Activated CD8-positive, alpha-beta T cell treated with anti-CD3 and anti-CD28 coated beads for 36 hours (primary cell): ENCODE results near the gene TIMM23. TPM values are rescaled to one million over a fixed set of nuclear protein-coding genes. Genes with fewer than 3 reads are reported as not detected.
"Not testable (repeated sequence)": the region's sequence is repeated elsewhere in the genome, so short reads cannot be mapped to it uniquely, and the experiment has no call there.

Experiments used
- ATAC-seq: fragments of 200-7000 bp; cut with Tn5 transposase; one replicate; pipeline ENCODE4 v1.10.0; 2021; ENCODE audit warnings: mild to moderate bottlenecking, moderate library complexity
- CTCF ChIA-PET: fragments of 350-600 bp; sonication (Branson Sonifier 250); formaldehyde crosslinking; loops from one replicate; lab custom pipeline; 2021; ENCODE audit warnings: antibody characterized with exemption; lab: Charles Lee
- POLR2A ChIA-PET: fragments of 350-600 bp; sonication (Branson Sonifier 250); formaldehyde crosslinking; loops from one replicate; lab custom pipeline; 2021; ENCODE audit warnings: antibody characterized with exemption; lab: Charles Lee
- DNase-seq: peaks from one replicate; pipeline ENCODE4 v3.0.0-alpha.2; 2020
- H3K27ac Mint-ChIP-seq: one replicate; pipeline ENCODE4 v1.8.0; 2021; ENCODE audit warnings: mild to moderate bottlenecking, mixed read lengths
- H3K27me3 Mint-ChIP-seq: one replicate; pipeline ENCODE4 v1.8.0; 2021; ENCODE audit warnings: mixed read lengths
- H3K36me3 Mint-ChIP-seq: one replicate; pipeline ENCODE4 v1.8.0; 2021; ENCODE audit warnings: low read depth, mixed read lengths
- H3K4me1 Mint-ChIP-seq: one replicate; pipeline ENCODE4 v1.8.0; 2021; ENCODE audit warnings: low read depth, mixed read lengths
- H3K4me3 Mint-ChIP-seq: one replicate; pipeline ENCODE4 v1.8.0; 2021; ENCODE audit warnings: mild to moderate bottlenecking, moderate library complexity, mixed read lengths
- H3K9me3 Mint-ChIP-seq: one replicate; pipeline ENCODE4 v1.8.0; 2021; ENCODE audit warnings: mixed read lengths
- intact Hi-C: fragments of 100-400 bp; cut with micrococcal nuclease; formaldehyde crosslinking; loops from one replicate; pipeline ENCODE4 v1.10.0; 2022
- total RNA-seq, 2 experiments: library from RNA; stranded (reverse); gene quantifications; one replicate each; pipeline ENCODE4 v1.2.3, GENCODE V29; 2021
- TF ChIP-seq, protein P1 (sequence below): fragments of 200-600 bp; IDR thresholded peaks from one replicate; pipeline ENCODE4 v1.8.0; 2022; ENCODE audit warnings: antibody characterized with exemption, mild to moderate bottlenecking

The TIMM23 gene
- total RNA-seq, 2 experiments from 2014 or later: 70.7 to 76.2 TPM

DNA sequence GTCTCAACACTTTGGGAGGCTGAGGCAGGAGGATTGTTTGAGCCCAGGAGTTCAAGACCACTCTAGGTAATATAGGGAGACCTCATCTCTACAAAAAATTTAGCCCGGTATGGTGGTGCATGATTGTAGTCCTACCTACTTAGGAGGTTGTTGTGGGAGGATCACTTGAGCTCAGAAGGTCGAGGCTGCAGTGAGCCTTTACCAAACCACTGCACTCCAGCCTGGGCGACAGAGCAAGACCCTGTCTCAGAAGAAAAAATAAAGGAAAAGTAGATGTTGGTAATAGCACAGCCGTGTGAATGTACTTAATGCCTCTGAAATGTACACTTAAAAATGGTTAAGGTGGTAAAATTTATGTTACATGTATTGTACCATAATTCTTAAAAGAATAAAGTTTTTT is 25.3 kb downstream of the TIMM23 start:
- ChIA-PET POLR2A (no interaction called here), CTCF (no interaction called here)
- Mint-ChIP-seq H3K36me3 (peaks cover 49% of the 10 kb centered on the region), H3K9me3 (peaks cover 3% of the 10 kb centered on the region), H3K27me3 (no peaks in the 10 kb centered on the region), H3K27ac (peak overlapping the region; percentile 50), H3K4me3 (no peak overlapping the region), H3K4me1 (no peaks in the 10 kb centered on the region)
- TF ChIP-seq, protein P1, sequence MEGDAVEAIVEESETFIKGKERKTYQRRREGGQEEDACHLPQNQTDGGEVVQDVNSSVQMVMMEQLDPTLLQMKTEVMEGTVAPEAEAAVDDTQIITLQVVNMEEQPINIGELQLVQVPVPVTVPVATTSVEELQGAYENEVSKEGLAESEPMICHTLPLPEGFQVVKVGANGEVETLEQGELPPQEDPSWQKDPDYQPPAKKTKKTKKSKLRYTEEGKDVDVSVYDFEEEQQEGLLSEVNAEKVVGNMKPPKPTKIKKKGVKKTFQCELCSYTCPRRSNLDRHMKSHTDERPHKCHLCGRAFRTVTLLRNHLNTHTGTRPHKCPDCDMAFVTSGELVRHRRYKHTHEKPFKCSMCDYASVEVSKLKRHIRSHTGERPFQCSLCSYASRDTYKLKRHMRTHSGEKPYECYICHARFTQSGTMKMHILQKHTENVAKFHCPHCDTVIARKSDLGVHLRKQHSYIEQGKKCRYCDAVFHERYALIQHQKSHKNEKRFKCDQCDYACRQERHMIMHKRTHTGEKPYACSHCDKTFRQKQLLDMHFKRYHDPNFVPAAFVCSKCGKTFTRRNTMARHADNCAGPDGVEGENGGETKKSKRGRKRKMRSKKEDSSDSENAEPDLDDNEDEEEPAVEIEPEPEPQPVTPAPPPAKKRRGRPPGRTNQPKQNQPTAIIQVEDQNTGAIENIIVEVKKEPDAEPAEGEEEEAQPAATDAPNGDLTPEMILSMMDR: no peak
- ATAC-seq (no peak), DNase-seq (no peak)
- intact Hi-C loops: no loop called here

DNA sequence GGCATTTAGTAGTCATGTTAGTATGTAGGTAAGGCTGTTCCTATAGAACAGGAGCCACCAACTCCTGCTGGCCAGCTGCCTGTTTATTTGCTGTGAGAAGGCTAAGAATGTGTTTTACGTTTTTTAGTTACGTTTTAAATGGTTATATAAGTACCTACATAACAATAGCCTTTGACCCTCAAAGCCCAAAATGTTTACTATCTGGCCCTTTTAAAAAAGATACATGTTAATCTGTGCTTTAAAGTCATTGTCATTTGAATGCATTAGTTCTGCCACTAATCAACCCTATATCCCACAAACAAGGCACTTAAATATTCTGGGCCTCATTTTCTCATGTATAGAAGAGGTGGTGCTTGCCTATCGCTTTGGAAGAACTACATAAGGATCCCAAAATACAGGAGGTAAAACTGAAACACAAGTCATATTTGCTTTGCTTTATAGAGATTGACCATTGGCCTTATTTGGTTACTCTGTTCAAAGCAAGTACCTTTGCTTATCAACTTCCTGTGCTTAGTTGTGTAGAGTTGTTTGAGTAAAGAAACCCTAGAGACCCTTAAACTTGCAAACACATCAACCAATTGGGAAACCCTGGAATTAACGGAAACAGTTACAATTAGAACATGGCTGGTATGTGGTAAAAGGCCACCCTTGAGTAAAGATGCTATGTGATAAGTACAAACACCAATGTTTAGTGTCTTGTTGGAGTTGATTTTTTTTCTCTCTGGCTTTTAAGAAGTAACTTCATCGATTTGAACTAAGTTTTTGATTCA is 25.9 kb downstream of the TIMM23 start:
- POLR2A ChIA-PET: no interaction called here
- Mint-ChIP-seq H3K4me3 (no peak overlapping the region), H3K9me3 (peaks cover 3% of the 10 kb centered on the region), H3K4me1 (no peaks in the 10 kb centered on the region), H3K27ac (peak overlapping the region; percentile 70), H3K27me3 (no peaks in the 10 kb centered on the region), H3K36me3 (peaks cover 48% of the 10 kb centered on the region)
- DNase-seq (no peak), ATAC-seq (no peak)
- CTCF ChIA-PET: no interaction called here
- TF ChIP-seq, protein P1: no peak
- intact Hi-C loops: no loop called here

DNA sequence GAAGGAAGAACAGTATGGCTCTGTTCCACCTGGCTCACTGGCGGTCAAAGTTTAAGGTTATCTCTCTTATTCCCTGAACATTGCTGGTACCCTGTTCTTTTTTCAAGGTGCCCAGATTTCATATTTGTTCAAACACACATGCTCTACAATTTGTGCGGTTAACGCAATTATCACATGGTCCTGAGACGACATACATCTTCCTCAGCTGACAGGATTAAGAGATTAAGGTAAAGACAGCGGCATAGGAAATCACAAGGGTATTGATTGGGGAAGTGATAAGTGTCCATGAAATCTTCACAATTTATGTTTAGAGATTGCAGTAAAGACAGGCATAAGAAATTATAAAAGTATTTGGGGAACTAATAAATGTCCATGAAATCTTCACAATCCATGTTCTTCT is 27.7 kb downstream of the TIMM23 start:
- peaks cover 46% of the 10 kb centered on the region for H3K36me3 Mint-ChIP-seq

DNA sequence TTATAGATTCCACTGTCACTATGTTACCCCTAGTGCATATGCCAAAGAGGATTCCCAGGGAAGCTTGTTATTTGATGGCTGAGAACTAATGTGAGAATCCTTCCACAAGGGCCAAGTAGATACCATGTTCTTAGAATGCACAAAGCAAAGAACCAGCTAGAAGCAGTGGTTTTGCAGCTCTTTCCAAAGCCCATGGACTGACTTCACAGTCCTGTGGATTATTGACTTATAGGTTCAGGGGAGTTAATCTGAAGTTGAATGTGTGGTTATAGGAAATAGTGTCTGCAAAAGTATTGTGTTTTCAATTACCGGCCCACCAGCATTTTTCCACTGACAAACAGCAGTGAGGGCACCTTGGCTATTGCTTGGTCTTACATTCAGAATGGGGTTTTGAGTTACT is 28.2 kb downstream of the TIMM23 start:
- no peak overlapping the region for H3K27ac Mint-ChIP-seq
- ATAC-seq (no peak), DNase-seq (no peak)
- H3K36me3 Mint-ChIP-seq: peaks cover 46% of the 10 kb centered on the region
- H3K4me3 Mint-ChIP-seq: no peak overlapping the region
- no peaks in the 10 kb centered on the region for H3K27me3 Mint-ChIP-seq
- CTCF ChIA-PET: interaction anchor here (1.1 kb wide), 1 partner anchor 29 kb away, joined by 3 read pairs; no protein-coding TSS in a partner anchor
- POLR2A ChIA-PET: no interaction called here
- TF ChIP-seq, protein P1: no peak
- intact Hi-C loops: no loop called here
- no peaks in the 10 kb centered on the region for H3K4me1 Mint-ChIP-seq
- peaks cover 3% of the 10 kb centered on the region for H3K9me3 Mint-ChIP-seq

More for the DNA sequence above, 27.7 kb downstream of the TIMM23 start:
- POLR2A ChIA-PET, ATAC-seq, H3K27me3 Mint-ChIP-seq, intact Hi-C loops, H3K4me3 Mint-ChIP-seq, H3K27ac Mint-ChIP-seq, CTCF ChIA-PET, DNase-seq, H3K4me1 Mint-ChIP-seq, H3K9me3 Mint-ChIP-seq: not testable (repeated sequence)

DNA sequence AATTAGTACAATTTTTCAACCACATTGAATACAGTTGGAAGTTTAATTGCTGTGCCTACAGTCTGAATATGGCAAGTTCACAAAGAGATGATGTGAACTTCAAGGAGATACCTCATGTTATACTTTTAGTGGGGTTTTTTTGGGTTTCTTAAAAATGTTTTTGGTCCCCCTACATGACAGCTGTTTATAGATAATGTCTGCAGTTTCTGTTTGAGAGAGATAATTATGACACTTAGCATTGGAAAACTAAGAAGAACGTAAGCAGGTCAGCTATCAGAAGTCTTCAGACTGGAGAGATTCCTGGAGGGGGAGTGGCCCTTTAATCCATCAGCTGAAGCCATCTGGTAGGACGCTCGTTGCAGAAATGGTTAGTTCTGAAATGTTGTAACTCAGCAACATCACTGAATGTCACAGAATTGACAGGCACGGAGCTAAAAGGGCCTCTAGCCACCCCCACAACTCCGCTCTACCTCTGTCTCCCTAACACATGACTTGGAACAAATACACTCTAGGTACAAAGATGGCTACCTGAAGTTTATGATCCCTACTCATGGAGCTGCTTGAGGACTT is 29.0 kb downstream of the TIMM23 start:
- H3K27me3 Mint-ChIP-seq: no peaks in the 10 kb centered on the region
- peaks cover 3% of the 10 kb centered on the region for H3K9me3 Mint-ChIP-seq
- CTCF ChIA-PET: interaction anchor here (1.1 to 2.3 kb wide), 4 partner anchors 10 to 28 kb away, joined by 3 to 5 read pairs (median 3); no protein-coding TSS in a partner anchor
- TF ChIP-seq, protein P1: no peak
- POLR2A ChIA-PET: interaction anchor here (1.3 kb wide), 1 partner anchor 16 kb away, joined by 3 read pairs; no protein-coding TSS in a partner anchor
- no peaks in the 10 kb centered on the region for H3K4me1 Mint-ChIP-seq
- peaks cover 46% of the 10 kb centered on the region for H3K36me3 Mint-ChIP-seq
- no peak for ATAC-seq
- no peak for DNase-seq
- intact Hi-C loops: no loop called here
- H3K4me3 Mint-ChIP-seq: no peak overlapping the region
- no peak overlapping the region for H3K27ac Mint-ChIP-seq

DNA sequence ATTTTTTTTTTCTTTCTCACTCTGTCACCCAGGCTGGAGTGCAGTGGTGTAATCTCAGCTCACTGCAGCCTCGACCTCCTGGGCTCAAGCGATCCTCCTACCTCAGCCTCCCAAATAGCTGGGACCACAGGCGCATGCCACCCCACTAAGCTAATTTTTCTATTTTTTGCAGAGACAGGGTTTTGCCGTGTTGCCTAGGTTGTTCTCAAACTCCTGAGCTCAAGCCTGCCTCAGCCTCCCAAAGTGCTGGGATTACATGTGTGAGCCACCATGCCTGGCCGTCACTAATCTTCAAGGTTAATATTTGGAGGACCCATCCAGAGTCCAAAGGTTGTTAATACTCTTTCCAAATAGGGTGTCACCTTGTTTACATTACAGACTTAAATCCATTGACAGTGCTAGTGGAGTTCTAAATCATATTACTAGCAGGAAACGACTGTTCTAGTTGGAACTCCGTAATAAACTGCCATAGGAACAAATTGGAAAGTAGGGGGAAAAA is 29.9 kb downstream of the TIMM23 start:
- POLR2A ChIA-PET: interaction anchor here (1.3 kb wide), 1 partner anchor 15 kb away, joined by 3 read pairs; no protein-coding TSS in a partner anchor
- H3K9me3 Mint-ChIP-seq, intact Hi-C loops, H3K4me3 Mint-ChIP-seq, H3K27me3 Mint-ChIP-seq, ATAC-seq, DNase-seq, H3K4me1 Mint-ChIP-seq: not testable (repeated sequence)
- CTCF ChIA-PET: interaction anchor here (1.1 to 2.3 kb wide), 2 partner anchors 13 to 16 kb away, joined by 3 to 5 read pairs; no protein-coding TSS in a partner anchor
- Mint-ChIP-seq H3K27ac (peak overlapping the region; percentile 48), H3K36me3 (peaks cover 45% of the 10 kb centered on the region)
